Keratinocyte (primary cell): Measurements from ENCODE around the gene TBC1D2. TPM values are rescaled to one million over a fixed set of nuclear protein-coding genes. Genes with fewer than 3 reads are reported as not detected.

Experiments
- DNase-seq: peaks from one replicate; pipeline ENCODE4 v3.0.0-alpha.2; 2011; ENCODE audit warnings: low read depth, missing footprints, low spot score
- FAIRE-seq: peaks from 2 replicates; lab custom pipeline; 2011; peaks lifted over from hg19 to GRCh38; lab: Jason Lieb, UNC
- H2AFZ ChIP-seq: 2 replicates; pipeline ENCODE4 v1.6.0; 2012; ENCODE audit warnings: low read length, control low read depth, inconsistent platforms; ENCODE audit not compliant: control insufficient read depth
- H3K27ac ChIP-seq: 2 replicates; pipeline ENCODE4 v1.5.1; 2011; ENCODE audit warnings: low read length; ENCODE audit not compliant: control insufficient read depth, insufficient read depth
- H3K27me3 ChIP-seq: 3 replicates; pipeline ENCODE4 v1.6.0; 2011; ENCODE audit warnings: low read length; ENCODE audit not compliant: control insufficient read depth, insufficient read depth; ENCODE audit errors: extremely low read depth
- H3K36me3 ChIP-seq, 2 experiments: 2 replicates in 1 of 2; 3 replicates in 1 of 2; pipeline ENCODE4 v1.5.1; 2011; ENCODE audit warnings: low read length in 2 of 2, mild to moderate bottlenecking in 1 of 2; ENCODE audit not compliant: control insufficient read depth in 2 of 2, insufficient read depth in 2 of 2; ENCODE audit errors: extremely low read depth in 1 of 2
- H3K4me1 ChIP-seq: 3 replicates; pipeline ENCODE4 v1.5.1; 2011; ENCODE audit warnings: low read length; ENCODE audit not compliant: control insufficient read depth, insufficient read depth; ENCODE audit errors: extremely low read depth
- H3K4me2 ChIP-seq: 3 replicates; pipeline ENCODE4 v1.6.0; 2011; ENCODE audit warnings: low read depth, low read length; ENCODE audit not compliant: control insufficient read depth, insufficient read depth; ENCODE audit errors: extremely low read depth
- H3K4me3 ChIP-seq, 3 experiments: fragments of 200-600 bp in 1 of 3; sonication (generic) in 1 of 3; 2 replicates in 2 of 3; 3 replicates in 1 of 3; pipeline ENCODE4 v1.5.1; 2011 to 2016; ENCODE audit warnings: low read length in 3 of 3, mild to moderate bottlenecking in 3 of 3, control low read depth in 2 of 3, inconsistent platforms in 1 of 3, low read depth in 1 of 3, mixed read lengths in 1 of 3, mixed run types in 1 of 3, moderate library complexity in 1 of 3; ENCODE audit not compliant: control insufficient read depth in 2 of 3, insufficient read depth in 2 of 3; ENCODE audit errors: extremely low read depth in 1 of 3
- H3K79me2 ChIP-seq: 2 replicates; pipeline ENCODE4 v1.6.0; 2012; ENCODE audit warnings: low read length; ENCODE audit not compliant: control insufficient read depth, insufficient read depth
- H3K9ac ChIP-seq: 3 replicates; pipeline ENCODE4 v1.6.0; 2011; ENCODE audit warnings: low read length; ENCODE audit not compliant: control insufficient read depth, insufficient read depth; ENCODE audit errors: extremely low read depth
- H3K9me1 ChIP-seq: 3 replicates; pipeline ENCODE4 v1.6.0; 2011; ENCODE audit warnings: low read length; ENCODE audit not compliant: control insufficient read depth, insufficient read depth; ENCODE audit errors: extremely low read depth
- H3K9me3 ChIP-seq: 2 replicates; pipeline ENCODE4 v1.5.1; 2012; ENCODE audit warnings: low read depth, low read length; ENCODE audit not compliant: control insufficient read depth
- H4K20me1 ChIP-seq: 3 replicates; pipeline ENCODE4 v1.6.0; 2011; ENCODE audit warnings: low read length; ENCODE audit not compliant: control insufficient read depth, insufficient read depth; ENCODE audit errors: extremely low read depth
- CTCF ChIP-seq, 3 experiments: IDR thresholded peaks in 1 of 3; conservative IDR thresholded peaks in 1 of 3; optimal IDR thresholded peaks in 1 of 3; 2 replicates in 2 of 3; 3 replicates in 1 of 3; pipeline versions ENCODE3 to v1.5.1; 2011; ENCODE audit warnings: low read length in 3 of 3, mild to moderate bottlenecking in 3 of 3, moderate library complexity in 2 of 3, control low read depth in 1 of 3, inconsistent platforms in 1 of 3; ENCODE audit not compliant: insufficient read depth in 2 of 3; ENCODE audit errors: extremely low read depth in 1 of 3
- EZH2 ChIP-seq: IDR thresholded peaks from one replicate; pipeline ENCODE4 v1.6.1; 2012; ENCODE audit warnings: inconsistent platforms, mild to moderate bottlenecking, low read length, moderate library complexity
- dilution Hi-C: fragments of 300-500 bp; cut with MboI; formaldehyde crosslinking; loops from one replicate; pipeline ENCODE4 v1.7.0; 2020; ENCODE audit warnings: low sequenced_read_pairs; ENCODE audit not compliant: extremely low pct_ligation_motif_present
- polyA plus RNA-seq, 5 experiments: library from polyadenylated mRNA; depleted of rRNA in 3 of 5; stranded (reverse) in 3 of 5; stranded (forward) in 1 of 5; unstranded in 1 of 5; fragments of >200 nt; gene quantifications; 1 replicate in 1 of 5; 2 replicates in 3 of 5; 3 replicates in 1 of 5; pipeline versions ENCODE4 v1.2.1 to v1.2.3, GENCODE V29; 2011 to 2012; ENCODE audit warnings: missing spikeins in 2 of 5, low read depth in 1 of 5, low replicate concordance in 1 of 5

Gene TBC1D2
- polyA plus RNA-seq, 1 donor (not counting 4 experiments of a cell fraction or from before 2014, with no cell fraction given) = 59.2 TPM

GRCh38 chr9:98182069-98182820 is 73.2 kb downstream of the TBC1D2 start:
- H3K4me1 ChIP-seq = peaks cover 13% of the 10 kb centered on the region
- TF ChIP-seq EZH2 = no peak
- TF ChIP-seq CTCF (optimal IDR thresholded peaks at IDR 0.05 in 1 of 3, IDR thresholded peaks at IDR 0.05 in 1 of 3, conservative IDR thresholded peaks at IDR 0.05 in 1 of 3; ENCODE audit: extremely low read depth in 1 of 3, insufficient read depth in 2 of 3, low read length in 3 of 3) = no peak
- DNase-seq (no peak), FAIRE-seq (no peak)
- H3K27me3 ChIP-seq = no peaks in the 10 kb centered on the region
- no peak overlapping the region for H2AFZ ChIP-seq
- no peaks in the 10 kb centered on the region for H3K9me3 ChIP-seq
- H3K27ac ChIP-seq = no peak overlapping the region
- dilution Hi-C loops = no loop called here
- peaks cover 5% of the 10 kb centered on the region for H3K9me1 ChIP-seq
- peaks cover 0 to 1% of the 10 kb centered on the region in 2 experiments for H3K36me3 ChIP-seq
- peaks cover 92% of the 10 kb centered on the region for H3K79me2 ChIP-seq
- H3K4me2 ChIP-seq = no peak overlapping the region
- H3K9ac ChIP-seq = no peak overlapping the region
- H3K4me3 ChIP-seq = no peak overlapping the region
- no peaks in the 10 kb centered on the region for H4K20me1 ChIP-seq

GRCh38 chr9:98181746-98182068 is 73.7 kb downstream of the TBC1D2 start:
- no peak overlapping the region for H2AFZ ChIP-seq
- TF ChIP-seq EZH2 (no peak), CTCF (optimal IDR thresholded peaks at IDR 0.05 in 1 of 3, IDR thresholded peaks at IDR 0.05 in 1 of 3, conservative IDR thresholded peaks at IDR 0.05 in 1 of 3; ENCODE audit: extremely low read depth in 1 of 3, insufficient read depth in 2 of 3, low read length in 3 of 3) (no peak)

More at GRCh38 chr9:98181746-98182068, 73.7 kb downstream of the TBC1D2 start:
- peaks cover 93% of the 10 kb centered on the region for H3K79me2 ChIP-seq
- no peaks in the 10 kb centered on the region for H3K27me3 ChIP-seq
- no peak overlapping the region for H3K9ac ChIP-seq
- no peaks in the 10 kb centered on the region for H4K20me1 ChIP-seq
- no peaks in the 10 kb centered on the region for H3K9me3 ChIP-seq
- FAIRE-seq (no peak), DNase-seq (no peak)
- H3K4me3 ChIP-seq = no peak overlapping the region
- dilution Hi-C loops = no loop called here
- peaks cover 13% of the 10 kb centered on the region for H3K4me1 ChIP-seq
- H3K27ac ChIP-seq = no peak overlapping the region
- H3K4me2 ChIP-seq = no peak overlapping the region
- H3K36me3 ChIP-seq = peaks cover 0 to 1% of the 10 kb centered on the region in 2 experiments
- H3K9me1 ChIP-seq = peaks cover 5% of the 10 kb centered on the region
